Right cardiac atrium (tissue), 5 donors: Measurements from ENCODE around the gene C7orf57. TPM values are rescaled to one million over a fixed set of nuclear protein-coding genes. Genes with fewer than 3 reads are reported as not detected.

Experiments used
- ATAC-seq, 2 donors: fragments of 200-7000 bp; cut with Tn5 transposase; one replicate each; pipeline versions ENCODE4 v1.8.0 to v1.9.1; 2020; ENCODE audit warnings: moderate library complexity in 2 of 2, mild to moderate bottlenecking in 1 of 2
- DNase-seq, 3 donors: peaks; one replicate each; pipeline ENCODE4 v3.0.0-alpha.2; 2020
- H3K27ac ChIP-seq: one replicate; pipeline ENCODE4 v1.5.1; 2013; ENCODE audit warnings: mild to moderate bottlenecking, low read length, control low read depth, moderate library complexity
- H3K27me3 ChIP-seq: one replicate; pipeline ENCODE4 v1.6.1; 2013; ENCODE audit not compliant: control insufficient read depth, insufficient read depth
- H3K4me1 ChIP-seq: one replicate; pipeline ENCODE4 v1.6.1; 2013; ENCODE audit warnings: low read length; ENCODE audit not compliant: control insufficient read depth, insufficient read depth
- H3K4me3 ChIP-seq: one replicate; pipeline ENCODE4 v1.5.1; 2013; ENCODE audit warnings: low read length, control low read depth
- H3K9me3 ChIP-seq: one replicate; pipeline ENCODE4 v1.6.1; 2013; ENCODE audit warnings: low read length; ENCODE audit not compliant: control insufficient read depth
- WGBS: extraction: QIAGEN DNeasy Blood & Tissue Kit; methylation state at CpG from one replicate; pipeline ENCODE4 v1.1.7; 2013; 5-methylcytosine and 5-hydroxymethylcytosine counted together
- intact Hi-C, 4 donors: fragments of 100-400 bp; cut with DNase I; formaldehyde crosslinking; loops; one replicate each; pipeline versions ENCODE4 v1.11.0 to v1.14.0; 2022 to 2023
- polyA plus RNA-seq: library from polyadenylated mRNA; stranded (reverse); fragments of 200-250 nt; gene quantifications from one replicate; pipeline ENCODE4 v1.2.3, GENCODE V29; 2013
- total RNA-seq, 4 donors: library from RNA; stranded (reverse); fragmentation: NEBNext Ultra II Directional; extraction: Animal tissue kit (Norgen Biotek cat#: 25700); gene quantifications; one replicate each; pipeline ENCODE4 v1.2.1, GENCODE V29; 2021
- donor health status: healthy with polysubstance abuse.
- donor health status: DM: no; HTN: yes; CAD: no.
- donor health status: DM: no; HTN: no; CAD: no.
- donor health status: DM: no; HTN: yes; CAD: no; lungs with severe emphysema.
- donor health status: DM: yes; HTN: yes; CAD: no.

C7orf57 gene
- total and polyA plus RNA-seq, 5 donors: not detected

DNA sequence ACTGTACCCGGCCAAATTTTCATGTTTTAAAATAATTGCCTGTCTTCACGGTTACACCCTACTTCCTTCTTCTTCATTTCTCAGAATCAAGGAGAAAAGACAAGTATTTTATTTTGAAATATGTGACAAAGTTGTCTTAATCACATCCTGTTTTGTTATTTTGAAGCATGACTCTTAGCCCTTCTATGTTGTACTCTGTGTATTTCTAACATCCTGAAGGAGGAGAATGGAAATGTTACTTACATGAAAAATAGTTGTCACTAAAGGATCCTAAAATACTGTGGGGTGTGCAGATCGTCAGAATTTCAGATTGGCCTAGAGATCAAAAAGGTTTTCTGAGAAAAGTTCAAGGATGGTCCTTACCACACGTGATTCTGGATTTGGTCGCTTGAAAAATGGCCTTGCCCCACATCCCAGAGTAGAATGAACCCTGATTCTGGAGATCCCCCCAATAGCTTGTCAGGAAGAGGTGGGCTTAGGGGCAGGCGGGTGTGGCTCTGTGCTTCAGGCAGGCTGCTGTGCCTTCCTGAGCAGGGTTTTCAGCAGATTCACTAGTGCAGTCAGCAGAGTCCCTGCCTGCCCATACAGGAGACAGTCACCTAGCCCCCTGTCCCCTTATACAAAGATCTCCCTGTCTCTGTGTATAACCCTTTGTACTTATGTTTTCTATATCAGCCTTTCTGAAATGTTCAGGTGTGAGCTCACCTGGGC, 62.3 kb downstream of the C7orf57 start:
- intact Hi-C loops: loop anchor here in 1 of 4 donors (10.0 kb wide), 1 partner anchor 63 kb away; the partner anchor contains the start of gene C7orf57
- Histone ChIP-seq H3K4me1 (no peaks in the 10 kb centered on the region), H3K9me3 (no peaks in the 10 kb centered on the region), H3K4me3 (no peak overlapping the region), H3K27me3 (no peaks in the 10 kb centered on the region), H3K27ac (peak overlapping the region; percentile 55)
- DNase-seq: no peak
- ATAC-seq: peak in 1 of 2 donors; percentile 36
- WGBS: 64% methylated on average over 6 of the region's 6 CpGs

DNA sequence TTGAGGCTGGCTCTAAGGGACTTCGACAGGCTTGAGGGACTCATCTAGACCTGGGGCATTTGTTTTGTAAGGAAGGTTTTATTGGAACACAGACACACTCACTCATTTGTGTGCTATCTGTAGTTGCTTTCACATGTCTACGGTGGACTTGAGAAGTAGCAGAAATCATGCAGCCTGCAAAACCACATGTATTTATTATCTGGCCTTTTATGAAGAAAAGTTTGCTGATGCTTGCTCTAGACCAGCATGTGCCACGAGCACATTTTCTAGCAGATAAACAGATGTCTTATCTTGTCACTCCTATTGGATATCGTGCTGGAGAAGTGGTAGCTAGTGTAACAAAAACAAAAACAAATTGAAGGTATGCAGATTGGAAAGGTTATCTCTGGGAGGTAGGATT, 63.5 kb downstream of the C7orf57 start:
- H3K9me3 ChIP-seq: no peaks in the 10 kb centered on the region
- no peaks in the 10 kb centered on the region for H3K4me1 ChIP-seq
- intact Hi-C loops: loop anchor here in 1 of 4 donors (10.0 kb wide), 1 partner anchor 64 kb away; the partner anchor contains the start of gene C7orf57
- DNase-seq (no peak), ATAC-seq (no peak)
- no peak overlapping the region for H3K4me3 ChIP-seq
- no peak overlapping the region for H3K27ac ChIP-seq
- 63% methylated on average over 4 of the region's 4 CpGs for WGBS
- H3K27me3 ChIP-seq: no peaks in the 10 kb centered on the region

DNA sequence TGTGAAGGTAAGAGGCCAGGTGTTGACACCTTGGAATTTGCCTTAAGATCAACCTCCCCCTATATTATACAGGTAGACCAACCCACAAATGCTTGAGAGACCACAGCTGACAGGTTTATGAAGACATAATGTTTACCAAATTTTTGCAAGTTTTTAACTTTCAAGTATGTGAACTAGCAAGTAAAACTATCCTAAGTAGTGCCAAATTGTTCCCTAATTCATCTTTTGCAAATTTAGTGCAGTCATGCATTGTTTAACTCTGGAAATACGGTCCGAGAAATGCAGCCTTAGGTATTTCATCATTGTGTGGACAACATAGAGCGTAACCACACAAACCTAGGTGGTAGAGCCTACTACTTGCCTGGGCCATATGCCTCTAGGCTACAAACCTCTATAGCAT, 64.4 kb downstream of the C7orf57 start:
- no peak overlapping the region for H3K27ac ChIP-seq
- intact Hi-C loops: loop anchor here in 2 of 4 donors (10.0 kb wide), 1 partner anchor 65 kb away; the partner anchor contains the start of gene C7orf57 (in 2 of the 2)
- H3K4me3 ChIP-seq: no peak overlapping the region
- no peaks in the 10 kb centered on the region for H3K9me3 ChIP-seq
- no peaks in the 10 kb centered on the region for H3K4me1 ChIP-seq
- DNase-seq (no peak), ATAC-seq (no peak)
- no peaks in the 10 kb centered on the region for H3K27me3 ChIP-seq
- 88% methylated on average over 3 of the region's 3 CpGs for WGBS

DNA sequence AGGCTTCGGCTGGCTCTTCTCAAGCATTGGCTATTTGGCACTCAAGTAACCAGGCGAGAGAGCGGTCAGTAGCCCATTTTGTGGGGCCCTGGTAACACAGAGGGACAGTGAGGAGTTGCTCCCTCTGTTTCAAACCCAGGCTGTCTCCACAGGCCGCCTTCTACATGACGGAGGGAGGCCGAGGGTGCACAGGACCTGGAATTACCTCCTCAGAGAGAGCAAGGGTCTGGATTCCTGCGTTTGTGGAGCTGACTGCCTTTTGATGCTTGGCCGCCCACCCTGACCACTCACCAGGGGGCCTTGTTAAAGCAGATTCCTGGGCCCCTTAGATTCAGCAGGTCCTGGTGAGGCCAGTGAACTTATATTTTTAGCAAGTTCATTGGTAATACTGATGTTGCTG, 66.0 kb downstream of the C7orf57 start:
- intact Hi-C loops: loop anchor here in 1 of 4 donors (10.0 kb wide), 1 partner anchor 67 kb away; the partner anchor contains the start of gene C7orf57
- 98% methylated on average over 8 of the region's 8 CpGs for WGBS
- no peak overlapping the region for H3K27ac ChIP-seq
- no peak for ATAC-seq
- H3K4me3 ChIP-seq: no peak overlapping the region
- no peaks in the 10 kb centered on the region for H3K27me3 ChIP-seq
- H3K9me3 ChIP-seq: no peaks in the 10 kb centered on the region
- no peak for DNase-seq
- H3K4me1 ChIP-seq: no peaks in the 10 kb centered on the region

DNA sequence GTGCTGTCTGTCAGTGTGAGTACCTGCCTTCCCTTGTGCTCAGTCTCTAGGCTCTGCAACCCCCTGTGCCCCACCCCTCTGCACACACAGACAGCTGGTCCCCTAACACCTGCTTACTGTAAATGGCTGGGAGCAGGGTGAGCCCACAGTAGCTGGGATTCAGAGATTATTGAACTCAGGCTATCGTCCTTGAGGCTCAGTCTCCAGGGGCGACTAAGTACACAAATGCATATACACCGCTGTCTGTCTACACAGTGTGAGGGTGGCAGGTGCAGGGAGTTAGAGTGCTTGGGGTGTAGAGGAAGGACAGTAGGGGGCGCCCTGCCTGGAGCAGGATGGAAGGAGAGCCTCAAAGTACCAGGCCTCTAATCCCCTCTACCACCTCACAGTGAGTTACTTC, 66.6 kb downstream of the C7orf57 start:
- no peak overlapping the region for H3K27ac ChIP-seq

DNA sequence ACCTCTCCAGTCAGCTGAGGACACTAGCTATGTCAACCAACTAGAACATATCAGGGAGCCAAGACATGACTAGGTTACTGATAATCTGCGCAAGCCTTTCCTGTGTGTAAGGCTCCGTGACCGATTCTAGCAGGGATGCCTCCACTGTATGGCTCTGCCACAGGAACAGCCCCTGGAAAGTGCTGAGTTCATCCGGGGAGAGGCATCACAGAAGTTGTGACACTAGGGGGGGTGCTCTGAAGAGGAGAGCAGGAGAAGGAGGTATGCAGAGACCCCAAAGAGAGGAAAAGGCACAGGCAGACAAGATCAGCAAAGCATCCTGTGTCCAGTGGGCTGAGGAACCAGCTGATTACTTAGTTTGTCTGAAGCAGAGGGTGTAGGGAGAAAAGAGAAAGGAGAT, 67.2 kb downstream of the C7orf57 start:
- DNase-seq: no peak
- no peak overlapping the region for H3K4me3 ChIP-seq
- no peaks in the 10 kb centered on the region for H3K27me3 ChIP-seq
- no peak overlapping the region for H3K27ac ChIP-seq
- H3K9me3 ChIP-seq: no peaks in the 10 kb centered on the region
- WGBS: 96% methylated on average over 4 of the region's 4 CpGs
- intact Hi-C loops: loop anchor here in 1 of 4 donors (10.0 kb wide), 1 partner anchor 68 kb away; the partner anchor contains the start of gene C7orf57
- no peaks in the 10 kb centered on the region for H3K4me1 ChIP-seq
- no peak for ATAC-seq

More for the DNA sequence above, 66.6 kb downstream of the C7orf57 start:
- Histone ChIP-seq H3K4me3 (no peak overlapping the region), H3K27me3 (no peaks in the 10 kb centered on the region), H3K9me3 (no peaks in the 10 kb centered on the region), H3K4me1 (no peaks in the 10 kb centered on the region)
- intact Hi-C loops: loop anchor here in 1 of 4 donors (10.0 kb wide), 1 partner anchor 67 kb away; the partner anchor contains the start of gene C7orf57
- WGBS: 87% methylated on average over 4 of the region's 4 CpGs
- no peak for DNase-seq
- peak; percentile 32 to 37 for ATAC-seq

DNA sequence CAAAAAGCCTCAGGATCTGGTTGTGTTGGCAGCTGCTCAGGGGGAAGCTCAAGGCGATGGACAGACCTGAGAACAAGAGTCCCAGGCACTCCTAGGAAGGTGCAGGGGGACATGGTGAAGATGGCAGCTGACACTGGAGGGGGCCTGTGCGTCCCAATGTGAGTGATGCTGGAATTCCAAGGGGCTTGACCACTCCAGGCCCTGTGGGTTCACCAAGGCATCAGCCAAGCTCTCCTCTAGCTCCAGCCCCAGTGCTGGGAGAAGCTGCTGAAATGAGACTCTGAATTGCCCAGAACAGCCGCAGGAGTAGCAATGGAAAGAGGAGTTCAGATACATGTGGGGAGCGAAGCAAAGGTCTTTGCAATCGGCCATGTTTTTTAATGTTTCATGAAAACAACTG, 69.7 kb downstream of the C7orf57 start:
- Histone ChIP-seq H3K4me3 (no peak overlapping the region), H3K27me3 (no peaks in the 10 kb centered on the region), H3K4me1 (no peaks in the 10 kb centered on the region), H3K27ac (no peak overlapping the region), H3K9me3 (no peaks in the 10 kb centered on the region)
- DNase-seq: no peak
- WGBS: 96% methylated on average over 5 of the region's 5 CpGs
- no peak for ATAC-seq
- intact Hi-C loops: loop anchor here in 2 of 4 donors (5.0 to 10.0 kb wide), 2 partner anchors 70 to 158 kb away; partner anchors contain the start of genes C7orf57 (in 1 of the 2) and PKD1L1 (in 1 of the 2)

DNA sequence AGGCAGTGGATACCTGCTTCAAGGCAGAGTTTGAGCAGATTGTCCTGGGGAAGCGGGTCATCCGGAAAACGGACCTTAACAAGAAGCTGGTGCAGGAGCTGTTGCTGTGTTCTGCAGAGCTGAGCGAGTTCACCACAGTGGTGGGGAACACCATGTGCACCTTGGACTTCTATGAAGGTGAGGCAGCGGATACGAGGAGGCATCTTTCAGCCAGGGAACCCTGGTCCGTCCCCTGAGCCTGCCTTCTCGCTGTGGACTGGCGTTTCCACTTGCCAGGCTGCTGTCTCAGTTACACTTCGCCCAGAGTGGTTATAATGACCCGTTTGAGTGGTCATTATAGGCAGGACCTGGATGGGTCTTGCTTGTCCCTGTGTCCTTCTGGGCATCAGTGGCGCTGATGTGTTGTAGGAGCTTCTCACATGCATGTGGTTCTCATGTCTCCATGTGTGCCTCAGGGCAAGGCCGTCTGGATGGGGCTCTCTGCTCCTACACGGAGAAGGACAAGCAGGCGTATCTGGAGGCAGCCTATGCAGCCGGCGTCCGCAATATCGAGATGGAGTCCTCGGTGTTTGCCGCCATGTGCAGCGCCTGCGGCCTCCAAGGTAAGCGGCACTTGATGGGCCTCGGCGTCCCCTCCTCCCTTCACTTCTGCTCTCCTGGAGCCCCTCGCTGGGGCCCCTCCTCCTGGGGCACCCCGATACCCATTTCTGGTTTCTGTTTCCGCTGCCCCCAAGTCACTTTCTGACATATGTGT, 71.7 kb downstream of the C7orf57 start:
- no peak for ATAC-seq
- no peak for DNase-seq
- H3K27ac ChIP-seq: no peak overlapping the region
- no peak overlapping the region for H3K4me3 ChIP-seq
- intact Hi-C loops: loop anchor here in 2 of 4 donors (5.0 to 10.0 kb wide), 2 partner anchors 72 to 160 kb away; partner anchors contain the start of genes C7orf57 (in 1 of the 2) and PKD1L1 (in 1 of the 2)
- WGBS: 96% methylated on average over 29 of the region's 29 CpGs
- H3K4me1 ChIP-seq: no peaks in the 10 kb centered on the region
- no peaks in the 10 kb centered on the region for H3K27me3 ChIP-seq
- no peaks in the 10 kb centered on the region for H3K9me3 ChIP-seq

DNA sequence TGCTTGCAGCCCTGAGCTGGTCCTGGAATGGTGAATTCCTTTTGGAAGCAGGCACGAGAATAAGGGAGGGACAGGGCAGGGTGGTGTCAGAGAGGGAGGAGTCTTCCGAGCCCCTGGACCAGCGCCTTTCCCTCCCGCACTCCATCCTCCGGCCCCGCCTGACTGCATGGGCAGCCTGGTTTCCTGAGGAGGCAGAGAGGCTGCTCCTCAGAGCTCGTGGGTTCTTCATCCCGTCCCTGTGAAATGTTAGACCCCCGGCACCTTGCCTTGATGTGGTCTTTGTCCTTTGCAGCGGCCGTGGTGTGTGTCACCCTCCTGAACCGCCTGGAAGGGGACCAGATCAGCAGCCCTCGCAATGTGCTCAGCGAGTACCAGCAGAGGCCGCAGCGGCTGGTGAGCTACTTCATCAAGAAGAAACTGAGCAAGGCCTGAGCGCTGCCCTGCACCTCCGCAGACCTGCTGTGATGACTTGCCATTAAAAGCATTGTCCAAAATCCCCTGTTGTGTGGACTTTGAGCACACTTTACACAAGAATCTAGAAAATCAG, 72.7 kb downstream of the C7orf57 start:
- ATAC-seq (no peak), DNase-seq (no peak)
- Histone ChIP-seq H3K27me3 (no peaks in the 10 kb centered on the region), H3K9me3 (no peaks in the 10 kb centered on the region), H3K4me3 (no peak overlapping the region), H3K27ac (no peak overlapping the region), H3K4me1 (no peaks in the 10 kb centered on the region)
- intact Hi-C loops: loop anchor here in 2 of 4 donors (5.0 to 10.0 kb wide), 2 partner anchors 73 to 161 kb away; partner anchors contain the start of genes C7orf57 (in 1 of the 2) and PKD1L1 (in 1 of the 2)
- WGBS: 87% methylated on average over 18 of the region's 18 CpGs

DNA sequence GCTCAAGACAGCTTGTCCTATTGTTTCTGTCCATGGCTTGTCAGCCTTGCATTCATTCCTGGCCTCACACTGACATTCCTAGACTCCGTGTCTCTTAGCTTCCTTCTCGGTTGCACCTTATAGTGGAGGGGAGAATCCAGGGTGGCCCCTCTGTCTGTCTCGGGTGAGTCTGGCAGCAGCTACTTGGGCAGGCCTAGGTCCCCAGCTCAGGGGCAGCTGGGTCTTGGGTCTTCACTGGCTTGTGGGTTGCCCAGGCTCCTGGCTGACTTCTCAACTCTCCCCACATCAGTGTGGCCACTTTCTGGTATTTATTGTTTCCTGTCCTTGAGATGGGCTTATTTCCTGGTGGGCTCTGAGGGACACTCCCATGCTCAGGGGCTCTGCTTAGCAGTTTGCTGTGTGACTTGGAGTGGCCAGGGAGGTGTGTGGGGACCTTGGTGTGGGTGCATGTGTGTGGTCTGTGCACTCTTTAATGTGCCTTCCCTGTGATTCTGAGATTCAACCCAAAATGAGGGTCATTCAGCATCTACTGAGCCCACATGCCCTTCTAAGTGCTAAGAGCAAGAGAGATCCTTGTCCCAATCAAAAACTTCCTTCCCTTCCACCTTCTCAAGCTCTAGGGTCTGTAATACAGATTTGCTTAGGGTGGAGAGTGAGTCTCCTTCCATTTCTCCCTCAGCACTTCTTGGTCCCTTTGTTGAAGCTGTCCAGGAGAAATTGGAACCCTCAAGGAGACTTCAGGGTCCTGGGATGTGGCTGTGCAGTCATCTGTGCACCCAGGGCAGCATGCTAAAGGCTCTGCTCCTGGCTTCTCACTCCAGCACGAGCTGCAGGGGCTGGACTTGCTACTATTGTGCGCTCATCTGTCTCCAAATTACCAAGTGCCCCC, 73.9 kb downstream of the C7orf57 start:
- Histone ChIP-seq H3K4me1 (no peaks in the 10 kb centered on the region), H3K27me3 (no peaks in the 10 kb centered on the region), H3K4me3 (no peak overlapping the region), H3K9me3 (no peaks in the 10 kb centered on the region), H3K27ac (no peak overlapping the region)
- intact Hi-C loops: loop anchor here in 2 of 4 donors (5.0 to 10.0 kb wide), 2 partner anchors 74 to 162 kb away; partner anchors contain the start of genes C7orf57 (in 1 of the 2) and PKD1L1 (in 1 of the 2)
- ATAC-seq: peak in 1 of 2 donors; percentile 6
- DNase-seq: no peak
- WGBS: 87% methylated on average over 5 of the region's 5 CpGs
